HG03045 (cell line): ENCODE results near the gene MAD2L2.

ENCODE experiments used
- ATAC-seq: cut with Tn5 transposase; IDR thresholded peaks from one replicate; pipeline ENCODE4 v1.9.1; 2021; ENCODE audit warnings: mild to moderate bottlenecking, moderate library complexity; ENCODE audit not compliant: unreplicated experiment

The MAD2L2 gene

DNA sequence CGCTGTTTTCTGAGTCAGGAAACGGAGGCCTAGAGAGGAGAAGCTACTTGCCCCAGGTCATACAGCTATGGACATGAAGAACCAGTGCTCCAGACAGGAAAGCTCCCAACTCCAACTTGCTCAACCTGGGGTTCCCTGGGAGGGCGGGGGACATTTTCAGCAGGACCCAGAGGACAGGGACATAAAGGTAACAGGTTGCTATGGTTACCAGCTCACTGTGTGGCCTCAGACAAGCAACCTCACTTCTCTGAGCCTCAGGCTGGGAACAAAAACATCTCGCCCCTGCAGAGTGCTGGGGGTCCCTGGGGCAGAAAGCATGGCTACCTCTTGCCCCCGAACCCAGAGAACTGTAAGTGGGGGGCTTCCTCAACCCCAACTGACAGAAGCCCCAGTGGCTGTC is 42.8 kb downstream of the MAD2L2 start:
- ATAC-seq = no peak

DNA sequence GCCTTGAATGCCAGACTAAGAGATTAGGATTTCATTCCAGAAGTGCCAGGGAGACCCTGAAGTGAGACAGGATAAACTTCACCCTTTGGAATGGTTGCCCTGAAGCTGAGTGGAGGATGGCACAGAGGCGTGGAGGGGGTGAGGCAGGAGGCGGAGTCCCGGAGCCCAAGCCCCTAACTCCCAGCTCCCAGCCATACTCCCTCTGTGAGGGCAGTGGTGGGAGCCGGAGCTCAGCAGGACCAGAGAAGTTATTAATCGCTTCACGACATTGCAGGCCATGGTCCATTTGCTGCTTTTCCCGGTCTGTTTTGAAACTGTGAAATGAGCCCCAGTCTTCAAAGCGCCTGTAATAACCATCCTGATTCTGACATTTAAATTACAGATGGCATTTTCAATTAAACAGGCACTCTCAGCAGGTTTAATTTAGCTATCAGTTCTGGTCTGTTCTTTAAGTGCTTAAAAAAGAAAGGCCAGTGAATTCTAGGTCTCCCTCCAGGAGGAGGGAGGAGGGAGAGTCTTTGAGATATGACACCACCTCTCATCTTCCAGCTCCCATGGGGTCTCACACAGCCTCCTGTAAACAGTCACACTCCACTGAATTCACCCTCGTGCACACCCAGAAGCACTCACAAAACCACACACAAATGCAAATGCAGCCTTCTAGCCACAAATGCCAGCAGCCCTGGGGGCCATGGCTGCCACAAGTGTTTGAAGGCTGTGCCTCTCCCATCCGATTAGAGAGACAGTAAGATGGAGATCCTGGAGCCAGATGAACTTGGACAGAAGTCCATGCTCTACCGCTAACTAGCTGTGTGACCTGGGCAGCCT is 46.4 kb downstream of the MAD2L2 start:
- ATAC-seq = no peak

GRCh38 chr1:11629184-11630016 is 51.5 kb downstream of the MAD2L2 start:
- ATAC-seq = no peak

DNA sequence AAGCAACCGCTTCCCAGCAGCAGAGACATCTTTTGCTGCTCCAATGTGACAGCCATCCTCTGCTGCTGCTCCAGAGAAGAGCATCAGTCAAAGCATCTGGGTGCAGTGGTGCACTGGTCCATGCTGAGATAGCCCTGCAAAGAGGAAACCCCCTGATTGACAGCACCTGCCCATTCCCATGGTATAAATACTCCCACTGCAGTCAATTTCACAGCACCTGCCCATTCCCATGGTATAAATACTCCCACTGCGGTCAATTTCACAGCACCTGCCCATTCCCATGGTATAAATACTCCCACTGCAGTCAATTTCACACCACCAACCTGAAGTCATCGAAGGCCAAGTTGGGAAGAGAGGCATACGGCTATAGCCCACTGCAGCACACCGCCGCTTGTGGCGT is 52.2 kb downstream of the MAD2L2 start:
- ATAC-seq = no peak

GRCh38 chr1:11626551-11626950 is 54.4 kb downstream of the MAD2L2 start:
- no peak for ATAC-seq
